HEK293 (cell line): Measurements from ENCODE around the gene FEV.

Experiments
- YY1 ChIP-seq: fragments of 450-650 bp; formaldehyde crosslinking; IDR thresholded peaks from 2 replicates; pipeline ENCODE4 v1.5.1; 2018; ENCODE audit warnings: missing biosample characterization, missing genetic modification characterization
- ZNF416 ChIP-seq: fragments of 450-650 bp; formaldehyde crosslinking; IDR thresholded peaks from 2 replicates; pipeline ENCODE4 v1.5.1; 2016; ENCODE audit warnings: missing biosample characterization, missing genetic modification characterization
- ZNF510 ChIP-seq: fragments of 450-650 bp; formaldehyde crosslinking; IDR thresholded peaks from 2 replicates; pipeline ENCODE4 v1.5.1; 2018; ENCODE audit warnings: mild to moderate bottlenecking, missing genetic modification characterization, missing biosample characterization; ENCODE audit not compliant: insufficient replicate concordance
- ZNF624 ChIP-seq: fragments of 450-650 bp; formaldehyde crosslinking; IDR thresholded peaks from 2 replicates; pipeline ENCODE4 v1.5.1; 2017; ENCODE audit warnings: missing biosample characterization, missing genetic modification characterization
- ZNF707 ChIP-seq: fragments of 450-650 bp; formaldehyde crosslinking; IDR thresholded peaks from 2 replicates; pipeline ENCODE4 v1.5.1; 2016; ENCODE audit warnings: missing biosample characterization, missing genetic modification characterization
- ZNF837 ChIP-seq: fragments of 450-650 bp; formaldehyde crosslinking; IDR thresholded peaks from 2 replicates; pipeline ENCODE4 v1.5.1; 2016; ENCODE audit warnings: missing biosample characterization, missing genetic modification characterization
- TF ChIP-seq, protein P1 (sequence below): fragments of 450-650 bp; formaldehyde crosslinking; IDR thresholded peaks from 2 replicates; pipeline ENCODE4 v1.5.1; 2016; ENCODE audit warnings: missing biosample characterization, missing genetic modification characterization
- TF ChIP-seq, protein P2 (sequence below): fragments of 450-650 bp; formaldehyde crosslinking; optimal IDR thresholded peaks from 2 replicates; pipeline ENCODE3; 2016; ENCODE audit warnings: missing biosample characterization, mild to moderate bottlenecking, missing genetic modification characterization
- TF ChIP-seq, protein P3 (sequence below): fragments of 450-650 bp; formaldehyde crosslinking; IDR thresholded peaks from 2 replicates; pipeline ENCODE4 v1.5.1; 2016; ENCODE audit warnings: missing biosample characterization, missing genetic modification characterization, borderline replicate concordance

DNA sequence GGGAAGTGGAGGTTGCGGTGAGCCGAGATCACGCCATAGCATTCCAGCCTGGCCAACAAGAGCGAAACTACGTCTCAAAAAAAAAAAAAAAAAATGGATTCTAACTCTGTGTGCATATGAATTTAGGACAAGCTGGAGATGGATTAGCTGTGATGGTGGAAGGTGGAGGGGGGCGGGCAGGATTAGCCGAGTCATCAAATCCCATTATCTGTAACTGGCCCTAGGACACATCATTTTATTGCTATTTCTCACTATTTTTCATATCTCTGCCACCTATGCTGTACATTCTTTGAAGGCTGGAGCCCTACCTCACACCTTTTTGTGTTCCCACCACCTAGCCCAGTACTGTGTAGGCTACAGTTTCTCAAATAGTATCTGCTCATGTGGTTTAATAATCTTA lies 32.8 kb downstream of the FEV start:
- TF ChIP-seq, protein P1, sequence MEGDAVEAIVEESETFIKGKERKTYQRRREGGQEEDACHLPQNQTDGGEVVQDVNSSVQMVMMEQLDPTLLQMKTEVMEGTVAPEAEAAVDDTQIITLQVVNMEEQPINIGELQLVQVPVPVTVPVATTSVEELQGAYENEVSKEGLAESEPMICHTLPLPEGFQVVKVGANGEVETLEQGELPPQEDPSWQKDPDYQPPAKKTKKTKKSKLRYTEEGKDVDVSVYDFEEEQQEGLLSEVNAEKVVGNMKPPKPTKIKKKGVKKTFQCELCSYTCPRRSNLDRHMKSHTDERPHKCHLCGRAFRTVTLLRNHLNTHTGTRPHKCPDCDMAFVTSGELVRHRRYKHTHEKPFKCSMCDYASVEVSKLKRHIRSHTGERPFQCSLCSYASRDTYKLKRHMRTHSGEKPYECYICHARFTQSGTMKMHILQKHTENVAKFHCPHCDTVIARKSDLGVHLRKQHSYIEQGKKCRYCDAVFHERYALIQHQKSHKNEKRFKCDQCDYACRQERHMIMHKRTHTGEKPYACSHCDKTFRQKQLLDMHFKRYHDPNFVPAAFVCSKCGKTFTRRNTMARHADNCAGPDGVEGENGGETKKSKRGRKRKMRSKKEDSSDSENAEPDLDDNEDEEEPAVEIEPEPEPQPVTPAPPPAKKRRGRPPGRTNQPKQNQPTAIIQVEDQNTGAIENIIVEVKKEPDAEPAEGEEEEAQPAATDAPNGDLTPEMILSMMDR (tag by site-specific recombination) = no peak
- TF ChIP-seq, protein P2, sequence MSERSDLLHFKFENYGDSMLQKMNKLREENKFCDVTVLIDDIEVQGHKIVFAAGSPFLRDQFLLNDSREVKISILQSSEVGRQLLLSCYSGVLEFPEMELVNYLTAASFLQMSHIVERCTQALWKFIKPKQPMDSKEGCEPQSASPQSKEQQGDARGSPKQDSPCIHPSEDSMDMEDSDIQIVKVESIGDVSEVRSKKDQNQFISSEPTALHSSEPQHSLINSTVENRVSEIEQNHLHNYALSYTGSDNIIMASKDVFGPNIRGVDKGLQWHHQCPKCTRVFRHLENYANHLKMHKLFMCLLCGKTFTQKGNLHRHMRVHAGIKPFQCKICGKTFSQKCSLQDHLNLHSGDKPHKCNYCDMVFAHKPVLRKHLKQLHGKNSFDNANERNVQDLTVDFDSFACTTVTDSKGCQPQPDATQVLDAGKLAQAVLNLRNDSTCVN = no peak
- TF ChIP-seq ZNF707 (no peak), YY1 (tag by site-specific recombination) (no peak), ZNF837 (tag by site-specific recombination) (no peak), ZNF510 (tag by site-specific recombination) (no peak), ZNF624 (tag by site-specific recombination) (no peak), ZNF416 (tag by site-specific recombination) (no peak)
- TF ChIP-seq, protein P3, sequence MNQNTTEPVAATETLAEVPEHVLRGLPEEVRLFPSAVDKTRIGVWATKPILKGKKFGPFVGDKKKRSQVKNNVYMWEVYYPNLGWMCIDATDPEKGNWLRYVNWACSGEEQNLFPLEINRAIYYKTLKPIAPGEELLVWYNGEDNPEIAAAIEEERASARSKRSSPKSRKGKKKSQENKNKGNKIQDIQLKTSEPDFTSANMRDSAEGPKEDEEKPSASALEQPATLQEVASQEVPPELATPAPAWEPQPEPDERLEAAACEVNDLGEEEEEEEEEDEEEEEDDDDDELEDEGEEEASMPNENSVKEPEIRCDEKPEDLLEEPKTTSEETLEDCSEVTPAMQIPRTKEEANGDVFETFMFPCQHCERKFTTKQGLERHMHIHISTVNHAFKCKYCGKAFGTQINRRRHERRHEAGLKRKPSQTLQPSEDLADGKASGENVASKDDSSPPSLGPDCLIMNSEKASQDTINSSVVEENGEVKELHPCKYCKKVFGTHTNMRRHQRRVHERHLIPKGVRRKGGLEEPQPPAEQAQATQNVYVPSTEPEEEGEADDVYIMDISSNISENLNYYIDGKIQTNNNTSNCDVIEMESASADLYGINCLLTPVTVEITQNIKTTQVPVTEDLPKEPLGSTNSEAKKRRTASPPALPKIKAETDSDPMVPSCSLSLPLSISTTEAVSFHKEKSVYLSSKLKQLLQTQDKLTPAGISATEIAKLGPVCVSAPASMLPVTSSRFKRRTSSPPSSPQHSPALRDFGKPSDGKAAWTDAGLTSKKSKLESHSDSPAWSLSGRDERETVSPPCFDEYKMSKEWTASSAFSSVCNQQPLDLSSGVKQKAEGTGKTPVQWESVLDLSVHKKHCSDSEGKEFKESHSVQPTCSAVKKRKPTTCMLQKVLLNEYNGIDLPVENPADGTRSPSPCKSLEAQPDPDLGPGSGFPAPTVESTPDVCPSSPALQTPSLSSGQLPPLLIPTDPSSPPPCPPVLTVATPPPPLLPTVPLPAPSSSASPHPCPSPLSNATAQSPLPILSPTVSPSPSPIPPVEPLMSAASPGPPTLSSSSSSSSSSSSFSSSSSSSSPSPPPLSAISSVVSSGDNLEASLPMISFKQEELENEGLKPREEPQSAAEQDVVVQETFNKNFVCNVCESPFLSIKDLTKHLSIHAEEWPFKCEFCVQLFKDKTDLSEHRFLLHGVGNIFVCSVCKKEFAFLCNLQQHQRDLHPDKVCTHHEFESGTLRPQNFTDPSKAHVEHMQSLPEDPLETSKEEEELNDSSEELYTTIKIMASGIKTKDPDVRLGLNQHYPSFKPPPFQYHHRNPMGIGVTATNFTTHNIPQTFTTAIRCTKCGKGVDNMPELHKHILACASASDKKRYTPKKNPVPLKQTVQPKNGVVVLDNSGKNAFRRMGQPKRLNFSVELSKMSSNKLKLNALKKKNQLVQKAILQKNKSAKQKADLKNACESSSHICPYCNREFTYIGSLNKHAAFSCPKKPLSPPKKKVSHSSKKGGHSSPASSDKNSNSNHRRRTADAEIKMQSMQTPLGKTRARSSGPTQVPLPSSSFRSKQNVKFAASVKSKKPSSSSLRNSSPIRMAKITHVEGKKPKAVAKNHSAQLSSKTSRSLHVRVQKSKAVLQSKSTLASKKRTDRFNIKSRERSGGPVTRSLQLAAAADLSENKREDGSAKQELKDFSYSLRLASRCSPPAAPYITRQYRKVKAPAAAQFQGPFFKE (tag by site-specific recombination) = no peak
